ENCODE measurements around the gene KCNN2. TPM values are rescaled to one million over a fixed set of nuclear protein-coding genes. Genes with fewer than 3 reads are reported as not detected.

The KCNN2 gene
- total RNA-seq, 1 experiment from 2014 or later = 11.9 TPM

DNA sequence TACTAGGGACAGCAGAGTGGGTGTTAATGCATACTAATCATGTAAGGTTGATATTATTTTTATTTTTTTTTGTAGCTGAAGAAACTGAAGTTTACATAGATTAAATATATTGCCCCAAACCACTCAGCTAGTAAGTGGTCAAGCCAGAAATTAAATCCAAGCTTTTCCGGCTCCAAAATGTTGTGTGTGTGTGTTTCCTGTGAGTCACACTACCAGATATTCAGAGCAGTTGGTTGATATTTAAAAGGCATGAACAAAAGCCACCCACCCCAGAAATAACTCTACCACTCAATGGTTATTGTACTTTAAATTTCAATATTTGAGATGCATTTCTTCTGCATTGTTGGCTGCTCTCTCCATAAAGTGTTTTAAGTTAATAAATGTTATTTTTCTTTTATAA, 29.5 kb downstream of the KCNN2 start (continued):
- TF ChIP-seq, protein P1, sequence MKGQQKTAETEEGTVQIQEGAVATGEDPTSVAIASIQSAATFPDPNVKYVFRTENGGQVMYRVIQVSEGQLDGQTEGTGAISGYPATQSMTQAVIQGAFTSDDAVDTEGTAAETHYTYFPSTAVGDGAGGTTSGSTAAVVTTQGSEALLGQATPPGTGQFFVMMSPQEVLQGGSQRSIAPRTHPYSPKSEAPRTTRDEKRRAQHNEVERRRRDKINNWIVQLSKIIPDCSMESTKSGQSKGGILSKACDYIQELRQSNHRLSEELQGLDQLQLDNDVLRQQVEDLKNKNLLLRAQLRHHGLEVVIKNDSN (CRISPR knock-in tag; IDR thresholded peaks at IDR 0.05) = no peak

DNA sequence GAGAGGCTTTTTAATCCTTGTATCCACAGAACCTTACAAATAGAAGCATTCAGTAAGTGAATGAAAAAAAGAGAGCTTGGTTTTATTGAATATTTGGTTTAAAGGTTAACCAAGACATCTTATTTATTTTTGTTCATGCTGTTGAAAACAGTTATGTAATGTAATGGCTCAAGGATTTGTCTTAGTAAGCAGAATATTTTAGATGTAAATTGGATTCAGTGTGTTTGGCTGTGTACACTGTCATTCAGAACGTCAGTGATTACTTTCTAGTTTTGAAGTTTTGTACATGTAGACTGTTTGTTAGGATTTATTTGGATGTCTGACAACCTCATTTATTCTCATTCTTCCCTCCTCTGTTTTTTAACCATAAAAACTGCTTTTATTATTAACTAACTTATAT, 31.3 kb downstream of the KCNN2 start:
- no peak for ATAC-seq
- TF ChIP-seq, protein P2, sequence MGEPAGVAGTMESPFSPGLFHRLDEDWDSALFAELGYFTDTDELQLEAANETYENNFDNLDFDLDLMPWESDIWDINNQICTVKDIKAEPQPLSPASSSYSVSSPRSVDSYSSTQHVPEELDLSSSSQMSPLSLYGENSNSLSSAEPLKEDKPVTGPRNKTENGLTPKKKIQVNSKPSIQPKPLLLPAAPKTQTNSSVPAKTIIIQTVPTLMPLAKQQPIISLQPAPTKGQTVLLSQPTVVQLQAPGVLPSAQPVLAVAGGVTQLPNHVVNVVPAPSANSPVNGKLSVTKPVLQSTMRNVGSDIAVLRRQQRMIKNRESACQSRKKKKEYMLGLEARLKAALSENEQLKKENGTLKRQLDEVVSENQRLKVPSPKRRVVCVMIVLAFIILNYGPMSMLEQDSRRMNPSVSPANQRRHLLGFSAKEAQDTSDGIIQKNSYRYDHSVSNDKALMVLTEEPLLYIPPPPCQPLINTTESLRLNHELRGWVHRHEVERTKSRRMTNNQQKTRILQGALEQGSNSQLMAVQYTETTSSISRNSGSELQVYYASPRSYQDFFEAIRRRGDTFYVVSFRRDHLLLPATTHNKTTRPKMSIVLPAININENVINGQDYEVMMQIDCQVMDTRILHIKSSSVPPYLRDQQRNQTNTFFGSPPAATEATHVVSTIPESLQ (CRISPR knock-in tag; IDR thresholded peaks at IDR 0.05) = no peak
- TF ChIP-seq, protein P3, sequence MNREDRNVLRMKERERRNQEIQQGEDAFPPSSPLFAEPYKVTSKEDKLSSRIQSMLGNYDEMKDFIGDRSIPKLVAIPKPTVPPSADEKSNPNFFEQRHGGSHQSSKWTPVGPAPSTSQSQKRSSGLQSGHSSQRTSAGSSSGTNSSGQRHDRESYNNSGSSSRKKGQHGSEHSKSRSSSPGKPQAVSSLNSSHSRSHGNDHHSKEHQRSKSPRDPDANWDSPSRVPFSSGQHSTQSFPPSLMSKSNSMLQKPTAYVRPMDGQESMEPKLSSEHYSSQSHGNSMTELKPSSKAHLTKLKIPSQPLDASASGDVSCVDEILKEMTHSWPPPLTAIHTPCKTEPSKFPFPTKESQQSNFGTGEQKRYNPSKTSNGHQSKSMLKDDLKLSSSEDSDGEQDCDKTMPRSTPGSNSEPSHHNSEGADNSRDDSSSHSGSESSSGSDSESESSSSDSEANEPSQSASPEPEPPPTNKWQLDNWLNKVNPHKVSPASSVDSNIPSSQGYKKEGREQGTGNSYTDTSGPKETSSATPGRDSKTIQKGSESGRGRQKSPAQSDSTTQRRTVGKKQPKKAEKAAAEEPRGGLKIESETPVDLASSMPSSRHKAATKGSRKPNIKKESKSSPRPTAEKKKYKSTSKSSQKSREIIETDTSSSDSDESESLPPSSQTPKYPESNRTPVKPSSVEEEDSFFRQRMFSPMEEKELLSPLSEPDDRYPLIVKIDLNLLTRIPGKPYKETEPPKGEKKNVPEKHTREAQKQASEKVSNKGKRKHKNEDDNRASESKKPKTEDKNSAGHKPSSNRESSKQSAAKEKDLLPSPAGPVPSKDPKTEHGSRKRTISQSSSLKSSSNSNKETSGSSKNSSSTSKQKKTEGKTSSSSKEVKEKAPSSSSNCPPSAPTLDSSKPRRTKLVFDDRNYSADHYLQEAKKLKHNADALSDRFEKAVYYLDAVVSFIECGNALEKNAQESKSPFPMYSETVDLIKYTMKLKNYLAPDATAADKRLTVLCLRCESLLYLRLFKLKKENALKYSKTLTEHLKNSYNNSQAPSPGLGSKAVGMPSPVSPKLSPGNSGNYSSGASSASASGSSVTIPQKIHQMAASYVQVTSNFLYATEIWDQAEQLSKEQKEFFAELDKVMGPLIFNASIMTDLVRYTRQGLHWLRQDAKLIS (CRISPR knock-in tag; IDR thresholded peaks at IDR 0.05; ENCODE audit: borderline replicate concordance) = no peak
- TF ChIP-seq, protein P4, sequence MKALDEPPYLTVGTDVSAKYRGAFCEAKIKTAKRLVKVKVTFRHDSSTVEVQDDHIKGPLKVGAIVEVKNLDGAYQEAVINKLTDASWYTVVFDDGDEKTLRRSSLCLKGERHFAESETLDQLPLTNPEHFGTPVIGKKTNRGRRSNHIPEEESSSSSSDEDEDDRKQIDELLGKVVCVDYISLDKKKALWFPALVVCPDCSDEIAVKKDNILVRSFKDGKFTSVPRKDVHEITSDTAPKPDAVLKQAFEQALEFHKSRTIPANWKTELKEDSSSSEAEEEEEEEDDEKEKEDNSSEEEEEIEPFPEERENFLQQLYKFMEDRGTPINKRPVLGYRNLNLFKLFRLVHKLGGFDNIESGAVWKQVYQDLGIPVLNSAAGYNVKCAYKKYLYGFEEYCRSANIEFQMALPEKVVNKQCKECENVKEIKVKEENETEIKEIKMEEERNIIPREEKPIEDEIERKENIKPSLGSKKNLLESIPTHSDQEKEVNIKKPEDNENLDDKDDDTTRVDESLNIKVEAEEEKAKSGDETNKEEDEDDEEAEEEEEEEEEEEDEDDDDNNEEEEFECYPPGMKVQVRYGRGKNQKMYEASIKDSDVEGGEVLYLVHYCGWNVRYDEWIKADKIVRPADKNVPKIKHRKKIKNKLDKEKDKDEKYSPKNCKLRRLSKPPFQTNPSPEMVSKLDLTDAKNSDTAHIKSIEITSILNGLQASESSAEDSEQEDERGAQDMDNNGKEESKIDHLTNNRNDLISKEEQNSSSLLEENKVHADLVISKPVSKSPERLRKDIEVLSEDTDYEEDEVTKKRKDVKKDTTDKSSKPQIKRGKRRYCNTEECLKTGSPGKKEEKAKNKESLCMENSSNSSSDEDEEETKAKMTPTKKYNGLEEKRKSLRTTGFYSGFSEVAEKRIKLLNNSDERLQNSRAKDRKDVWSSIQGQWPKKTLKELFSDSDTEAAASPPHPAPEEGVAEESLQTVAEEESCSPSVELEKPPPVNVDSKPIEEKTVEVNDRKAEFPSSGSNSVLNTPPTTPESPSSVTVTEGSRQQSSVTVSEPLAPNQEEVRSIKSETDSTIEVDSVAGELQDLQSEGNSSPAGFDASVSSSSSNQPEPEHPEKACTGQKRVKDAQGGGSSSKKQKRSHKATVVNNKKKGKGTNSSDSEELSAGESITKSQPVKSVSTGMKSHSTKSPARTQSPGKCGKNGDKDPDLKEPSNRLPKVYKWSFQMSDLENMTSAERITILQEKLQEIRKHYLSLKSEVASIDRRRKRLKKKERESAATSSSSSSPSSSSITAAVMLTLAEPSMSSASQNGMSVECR (CRISPR knock-in tag; IDR thresholded peaks at IDR 0.05; ENCODE audit: borderline replicate concordance) = no peak
- TF ChIP-seq ZBTB21 (CRISPR knock-in tag; IDR thresholded peaks at IDR 0.05; ENCODE audit: borderline replicate concordance) (no peak), OVOL2 (CRISPR knock-in tag; IDR thresholded peaks at IDR 0.05; ENCODE audit: borderline replicate concordance) (no peak), TEAD1 (CRISPR knock-in tag; IDR thresholded peaks at IDR 0.05) (no peak), ZNF232 (CRISPR knock-in tag; IDR thresholded peaks at IDR 0.05) (no peak)
- TF ChIP-seq, protein P5, sequence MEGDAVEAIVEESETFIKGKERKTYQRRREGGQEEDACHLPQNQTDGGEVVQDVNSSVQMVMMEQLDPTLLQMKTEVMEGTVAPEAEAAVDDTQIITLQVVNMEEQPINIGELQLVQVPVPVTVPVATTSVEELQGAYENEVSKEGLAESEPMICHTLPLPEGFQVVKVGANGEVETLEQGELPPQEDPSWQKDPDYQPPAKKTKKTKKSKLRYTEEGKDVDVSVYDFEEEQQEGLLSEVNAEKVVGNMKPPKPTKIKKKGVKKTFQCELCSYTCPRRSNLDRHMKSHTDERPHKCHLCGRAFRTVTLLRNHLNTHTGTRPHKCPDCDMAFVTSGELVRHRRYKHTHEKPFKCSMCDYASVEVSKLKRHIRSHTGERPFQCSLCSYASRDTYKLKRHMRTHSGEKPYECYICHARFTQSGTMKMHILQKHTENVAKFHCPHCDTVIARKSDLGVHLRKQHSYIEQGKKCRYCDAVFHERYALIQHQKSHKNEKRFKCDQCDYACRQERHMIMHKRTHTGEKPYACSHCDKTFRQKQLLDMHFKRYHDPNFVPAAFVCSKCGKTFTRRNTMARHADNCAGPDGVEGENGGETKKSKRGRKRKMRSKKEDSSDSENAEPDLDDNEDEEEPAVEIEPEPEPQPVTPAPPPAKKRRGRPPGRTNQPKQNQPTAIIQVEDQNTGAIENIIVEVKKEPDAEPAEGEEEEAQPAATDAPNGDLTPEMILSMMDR (IDR thresholded peaks at IDR 0.05) = no peak
- TF ChIP-seq, protein P6, sequence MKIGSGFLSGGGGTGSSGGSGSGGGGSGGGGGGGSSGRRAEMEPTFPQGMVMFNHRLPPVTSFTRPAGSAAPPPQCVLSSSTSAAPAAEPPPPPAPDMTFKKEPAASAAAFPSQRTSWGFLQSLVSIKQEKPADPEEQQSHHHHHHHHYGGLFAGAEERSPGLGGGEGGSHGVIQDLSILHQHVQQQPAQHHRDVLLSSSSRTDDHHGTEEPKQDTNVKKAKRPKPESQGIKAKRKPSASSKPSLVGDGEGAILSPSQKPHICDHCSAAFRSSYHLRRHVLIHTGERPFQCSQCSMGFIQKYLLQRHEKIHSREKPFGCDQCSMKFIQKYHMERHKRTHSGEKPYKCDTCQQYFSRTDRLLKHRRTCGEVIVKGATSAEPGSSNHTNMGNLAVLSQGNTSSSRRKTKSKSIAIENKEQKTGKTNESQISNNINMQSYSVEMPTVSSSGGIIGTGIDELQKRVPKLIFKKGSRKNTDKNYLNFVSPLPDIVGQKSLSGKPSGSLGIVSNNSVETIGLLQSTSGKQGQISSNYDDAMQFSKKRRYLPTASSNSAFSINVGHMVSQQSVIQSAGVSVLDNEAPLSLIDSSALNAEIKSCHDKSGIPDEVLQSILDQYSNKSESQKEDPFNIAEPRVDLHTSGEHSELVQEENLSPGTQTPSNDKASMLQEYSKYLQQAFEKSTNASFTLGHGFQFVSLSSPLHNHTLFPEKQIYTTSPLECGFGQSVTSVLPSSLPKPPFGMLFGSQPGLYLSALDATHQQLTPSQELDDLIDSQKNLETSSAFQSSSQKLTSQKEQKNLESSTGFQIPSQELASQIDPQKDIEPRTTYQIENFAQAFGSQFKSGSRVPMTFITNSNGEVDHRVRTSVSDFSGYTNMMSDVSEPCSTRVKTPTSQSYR (CRISPR knock-in tag; IDR thresholded peaks at IDR 0.05) = no peak
- TF ChIP-seq, protein P7, sequence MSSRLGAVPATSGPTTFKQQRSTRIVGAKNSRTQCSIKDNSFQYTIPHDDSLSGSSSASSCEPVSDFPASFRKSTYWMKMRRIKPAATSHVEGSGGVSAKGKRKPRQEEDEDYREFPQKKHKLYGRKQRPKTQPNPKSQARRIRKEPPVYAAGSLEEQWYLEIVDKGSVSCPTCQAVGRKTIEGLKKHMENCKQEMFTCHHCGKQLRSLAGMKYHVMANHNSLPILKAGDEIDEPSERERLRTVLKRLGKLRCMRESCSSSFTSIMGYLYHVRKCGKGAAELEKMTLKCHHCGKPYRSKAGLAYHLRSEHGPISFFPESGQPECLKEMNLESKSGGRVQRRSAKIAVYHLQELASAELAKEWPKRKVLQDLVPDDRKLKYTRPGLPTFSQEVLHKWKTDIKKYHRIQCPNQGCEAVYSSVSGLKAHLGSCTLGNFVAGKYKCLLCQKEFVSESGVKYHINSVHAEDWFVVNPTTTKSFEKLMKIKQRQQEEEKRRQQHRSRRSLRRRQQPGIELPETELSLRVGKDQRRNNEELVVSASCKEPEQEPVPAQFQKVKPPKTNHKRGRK (CRISPR knock-in tag; IDR thresholded peaks at IDR 0.05; ENCODE audit: borderline replicate concordance) = no peak
- TF ChIP-seq, protein P8, sequence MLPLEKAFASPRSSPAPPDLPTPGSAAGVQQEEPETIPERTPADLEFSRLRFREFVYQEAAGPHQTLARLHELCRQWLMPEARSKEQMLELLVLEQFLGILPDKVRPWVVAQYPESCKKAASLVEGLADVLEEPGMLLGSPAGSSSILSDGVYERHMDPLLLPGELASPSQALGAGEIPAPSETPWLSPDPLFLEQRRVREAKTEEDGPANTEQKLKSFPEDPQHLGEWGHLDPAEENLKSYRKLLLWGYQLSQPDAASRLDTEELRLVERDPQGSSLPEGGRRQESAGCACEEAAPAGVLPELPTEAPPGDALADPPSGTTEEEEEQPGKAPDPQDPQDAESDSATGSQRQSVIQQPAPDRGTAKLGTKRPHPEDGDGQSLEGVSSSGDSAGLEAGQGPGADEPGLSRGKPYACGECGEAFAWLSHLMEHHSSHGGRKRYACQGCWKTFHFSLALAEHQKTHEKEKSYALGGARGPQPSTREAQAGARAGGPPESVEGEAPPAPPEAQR (CRISPR knock-in tag; IDR thresholded peaks at IDR 0.05) = no peak
- TF ChIP-seq, protein P9, sequence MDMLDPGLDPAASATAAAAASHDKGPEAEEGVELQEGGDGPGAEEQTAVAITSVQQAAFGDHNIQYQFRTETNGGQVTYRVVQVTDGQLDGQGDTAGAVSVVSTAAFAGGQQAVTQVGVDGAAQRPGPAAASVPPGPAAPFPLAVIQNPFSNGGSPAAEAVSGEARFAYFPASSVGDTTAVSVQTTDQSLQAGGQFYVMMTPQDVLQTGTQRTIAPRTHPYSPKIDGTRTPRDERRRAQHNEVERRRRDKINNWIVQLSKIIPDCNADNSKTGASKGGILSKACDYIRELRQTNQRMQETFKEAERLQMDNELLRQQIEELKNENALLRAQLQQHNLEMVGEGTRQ (CRISPR knock-in tag; IDR thresholded peaks at IDR 0.05) = no peak
- no peak overlapping the region for H3K27ac Mint-ChIP-seq
- peaks cover 64% of the 10 kb centered on the region for H3K4me1 Mint-ChIP-seq
- ChIA-PET POLR2A (no interaction called here), CTCF (no interaction called here)
- no peaks in the 10 kb centered on the region for H3K27me3 Mint-ChIP-seq (ENCODE audit: low read depth)
- DNase-seq (ENCODE audit: low spot score) = no peak
- H3K36me3 Mint-ChIP-seq = peaks cover 7% of the 10 kb centered on the region
- H3K4me3 Mint-ChIP-seq = no peak overlapping the region
- H3K9me3 Mint-ChIP-seq = peaks cover 7% of the 10 kb centered on the region
